Astrocyte (in vitro differentiated cells and primary cell): ENCODE data around the gene OPA1. TPM values are rescaled to one million over a fixed set of nuclear protein-coding genes. Genes with fewer than 3 reads are reported as not detected.
"Not testable (repeated sequence)": the region's sequence is repeated elsewhere in the genome, so short reads cannot be mapped to it uniquely, and the experiment has no call there.

Source experiments
- DNase-seq: peaks from one replicate; pipeline ENCODE4 v3.0.0-alpha.2; 2010; ENCODE audit warnings: low read depth
- FAIRE-seq: peaks from 2 replicates; lab custom pipeline; 2011; peaks lifted over from hg19 to GRCh38; lab: Jason Lieb, UNC
- H2AFZ ChIP-seq: 2 replicates; pipeline ENCODE4 v1.6.0; 2012; ENCODE audit warnings: low read depth, low read length, inconsistent platforms
- H3K27ac ChIP-seq: 2 replicates; pipeline ENCODE4 v1.5.1; 2011; ENCODE audit warnings: low read depth, low read length, inconsistent platforms
- H3K27me3 ChIP-seq: 2 replicates; pipeline ENCODE4 v1.6.0; 2011; ENCODE audit warnings: low read length, inconsistent platforms; ENCODE audit not compliant: insufficient read depth
- H3K36me3 ChIP-seq: 2 replicates; pipeline ENCODE4 v1.5.1; 2011; ENCODE audit warnings: low read length, inconsistent platforms; ENCODE audit not compliant: insufficient read depth
- H3K4me1 ChIP-seq: 2 replicates; pipeline ENCODE4 v1.5.1; 2011; ENCODE audit warnings: low read length, inconsistent platforms; ENCODE audit not compliant: insufficient read depth
- H3K4me2 ChIP-seq: 2 replicates; pipeline ENCODE4 v1.6.0; 2012; ENCODE audit warnings: low read length, inconsistent platforms
- H3K4me3 ChIP-seq: 2 replicates; pipeline ENCODE4 v1.5.1; 2011; ENCODE audit warnings: low read depth, mild to moderate bottlenecking, low read length, inconsistent platforms; ENCODE audit not compliant: insufficient read depth
- H3K79me2 ChIP-seq: 2 replicates; pipeline ENCODE4 v1.6.0; 2012; ENCODE audit warnings: mild to moderate bottlenecking, low read length, inconsistent platforms; ENCODE audit not compliant: insufficient read depth
- H3K9ac ChIP-seq: 2 replicates; pipeline ENCODE4 v1.6.0; 2012; ENCODE audit warnings: mild to moderate bottlenecking, low read length, inconsistent platforms
- H3K9me3 ChIP-seq: 2 replicates; pipeline ENCODE4 v1.5.1; 2012; ENCODE audit warnings: low read depth, mild to moderate bottlenecking, low read length, inconsistent platforms; ENCODE audit not compliant: insufficient read depth
- H4K20me1 ChIP-seq: 2 replicates; pipeline ENCODE4 v1.6.0; 2012; ENCODE audit warnings: low read length, inconsistent platforms; ENCODE audit not compliant: insufficient read depth
- H3K27ac Mint-ChIP-seq: one replicate; pipeline ENCODE4 v1.8.0; 2021; ENCODE audit warnings: mild to moderate bottlenecking, mixed read lengths; ENCODE audit not compliant: unreplicated experiment
- H3K27me3 Mint-ChIP-seq: one replicate; pipeline ENCODE4 v1.8.0; 2021; ENCODE audit warnings: low read depth, mixed read lengths; ENCODE audit not compliant: unreplicated experiment
- H3K36me3 Mint-ChIP-seq: one replicate; pipeline ENCODE4 v1.8.0; 2021; ENCODE audit warnings: low read depth, mixed read lengths; ENCODE audit not compliant: unreplicated experiment
- H3K4me1 Mint-ChIP-seq: one replicate; pipeline ENCODE4 v1.8.0; 2021; ENCODE audit warnings: low read depth, mixed read lengths; ENCODE audit not compliant: unreplicated experiment
- H3K4me3 Mint-ChIP-seq: one replicate; pipeline ENCODE4 v1.8.0; 2021; ENCODE audit warnings: mild to moderate bottlenecking, moderate library complexity, mixed read lengths; ENCODE audit not compliant: unreplicated experiment
- H3K9me3 Mint-ChIP-seq: one replicate; pipeline ENCODE4 v1.8.0; 2021; ENCODE audit warnings: mild to moderate bottlenecking, mixed read lengths; ENCODE audit not compliant: unreplicated experiment
- CTCF ChIP-seq: IDR thresholded peaks from 2 replicates; pipeline ENCODE4 v1.5.1; 2011; ENCODE audit warnings: low read depth, mild to moderate bottlenecking, inconsistent platforms, low read length, moderate library complexity; ENCODE audit not compliant: insufficient read depth
- EZH2 ChIP-seq: IDR thresholded peaks from 2 replicates; pipeline ENCODE4 v1.6.1; 2012; ENCODE audit warnings: mild to moderate bottlenecking, low read length, inconsistent platforms; ENCODE audit not compliant: insufficient read depth
- total RNA-seq: library from RNA; stranded (reverse); gene quantifications from 2 replicates; pipeline ENCODE4 v1.2.1, GENCODE V29; 2021

The OPA1 gene
- total RNA-seq, 1 donor from 2014 or later: 61.8 TPM

- no peaks in the 10 kb centered on the region for H3K27me3 Mint-ChIP-seq
- peaks cover 59% of the 10 kb centered on the region for H3K79me2 ChIP-seq
- H3K9me3 ChIP-seq: no peaks in the 10 kb centered on the region
- no peaks in the 10 kb centered on the region for H3K4me1 Mint-ChIP-seq
- H3K9ac ChIP-seq: no peak overlapping the region
- no peak overlapping the region for H3K4me2 ChIP-seq
- DNase-seq: peak; percentile 36
- peaks cover 2% of the 10 kb centered on the region for H3K36me3 ChIP-seq
- no peak overlapping the region for H3K27ac Mint-ChIP-seq
- H3K27me3 ChIP-seq: no peaks in the 10 kb centered on the region
- H4K20me1 ChIP-seq: peaks cover 48% of the 10 kb centered on the region
- H3K27ac ChIP-seq: no peak overlapping the region
- no peak overlapping the region for H3K4me3 Mint-ChIP-seq
- H2AFZ ChIP-seq: no peak overlapping the region
- no peak for TF ChIP-seq EZH2
- TF ChIP-seq CTCF: peak; percentile 76
- no peaks in the 10 kb centered on the region for H3K4me1 ChIP-seq
- H3K36me3 Mint-ChIP-seq: peaks cover 5% of the 10 kb centered on the region
- H3K4me3 ChIP-seq: no peak overlapping the region
- H3K9me3 Mint-ChIP-seq: peaks cover 4% of the 10 kb centered on the region
- FAIRE-seq: peak; percentile 52
These were observed 12.9 kb downstream of the OPA1 start for GRCh38 chr3:193605876-193606275.

GRCh38 chr3:193606892-193607291, 13.9 kb downstream of the OPA1 start:
- H3K4me3 Mint-ChIP-seq, H3K27ac Mint-ChIP-seq: not testable (repeated sequence)
- H3K79me2 ChIP-seq: peaks cover 58% of the 10 kb centered on the region

GRCh38 chr3:193610516-193610915, 17.5 kb downstream of the OPA1 start:
- not testable (repeated sequence) for DNase-seq, H3K9me3 ChIP-seq, H3K9me3 Mint-ChIP-seq, H3K36me3 Mint-ChIP-seq, H3K36me3 ChIP-seq, H3K27me3 Mint-ChIP-seq, H3K4me3 ChIP-seq, H3K27me3 ChIP-seq, H3K27ac ChIP-seq, H3K4me3 Mint-ChIP-seq, H3K27ac Mint-ChIP-seq, H3K4me1 ChIP-seq, FAIRE-seq, H3K4me1 Mint-ChIP-seq, H3K4me2 ChIP-seq, H3K9ac ChIP-seq, H2AFZ ChIP-seq
- Histone ChIP-seq H4K20me1 (peaks cover 28% of the 10 kb centered on the region), H3K79me2 (peaks cover 58% of the 10 kb centered on the region)

More at GRCh38 chr3:193606892-193607291, 13.9 kb downstream of the OPA1 start:
- not testable (repeated sequence) for H3K9me3 ChIP-seq, H3K4me2 ChIP-seq, H3K9ac ChIP-seq, H3K36me3 Mint-ChIP-seq, H3K4me1 ChIP-seq, H3K36me3 ChIP-seq, H3K4me1 Mint-ChIP-seq, FAIRE-seq, H2AFZ ChIP-seq, H3K9me3 Mint-ChIP-seq, DNase-seq, H3K27me3 Mint-ChIP-seq, H3K4me3 ChIP-seq, H3K27ac ChIP-seq, H3K27me3 ChIP-seq
- H4K20me1 ChIP-seq: peaks cover 43% of the 10 kb centered on the region
